Gastrocnemius medialis (tissue), 4 donors: ENCODE data around the gene HIPK2.

ENCODE experiments used
- POLR2A ChIP-seq, 2 donors: fragments of 450-650 bp; IDR thresholded peaks; one replicate each; pipeline ENCODE4 v1.6.1; 2017; ENCODE audit warnings: antibody characterized with exemption in 2 of 2, mild to moderate bottlenecking in 2 of 2, moderate library complexity in 2 of 2
- TF ChIP-seq, protein P1 (sequence below), 5 experiments: fragments of 450-650 bp in 3 of 5; fragments of 200-600 bp in 2 of 5; sonication (generic) in 2 of 5; IDR thresholded peaks in 4 of 5; conservative IDR thresholded peaks in 1 of 5; 1 replicate in 4 of 5; 2 replicates in 1 of 5; pipeline ENCODE4 v1.5.1; 2016 to 2019; ENCODE audit warnings: antibody characterized with exemption in 5 of 5, mild to moderate bottlenecking in 3 of 5, moderate library complexity in 3 of 5

DNA sequence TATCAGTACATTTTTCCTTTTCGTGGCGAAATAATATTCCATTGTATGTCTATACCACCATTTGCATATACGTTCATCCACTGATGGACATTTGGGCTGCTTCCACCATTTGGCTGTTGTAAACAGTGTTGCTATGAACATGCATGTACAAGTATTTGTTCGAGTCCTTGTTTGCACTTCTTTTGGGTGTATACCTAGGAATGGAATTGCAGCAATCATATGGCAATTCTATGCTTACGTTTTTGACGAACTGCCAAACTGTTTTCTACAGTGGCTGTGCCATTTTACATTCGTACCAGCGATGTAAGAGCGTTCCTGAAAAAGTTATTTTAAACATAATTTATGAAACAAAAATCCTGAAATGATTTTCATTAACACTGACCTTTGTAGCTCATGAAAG lies 79.5 kb downstream of the HIPK2 start:
- TF ChIP-seq, protein P1, sequence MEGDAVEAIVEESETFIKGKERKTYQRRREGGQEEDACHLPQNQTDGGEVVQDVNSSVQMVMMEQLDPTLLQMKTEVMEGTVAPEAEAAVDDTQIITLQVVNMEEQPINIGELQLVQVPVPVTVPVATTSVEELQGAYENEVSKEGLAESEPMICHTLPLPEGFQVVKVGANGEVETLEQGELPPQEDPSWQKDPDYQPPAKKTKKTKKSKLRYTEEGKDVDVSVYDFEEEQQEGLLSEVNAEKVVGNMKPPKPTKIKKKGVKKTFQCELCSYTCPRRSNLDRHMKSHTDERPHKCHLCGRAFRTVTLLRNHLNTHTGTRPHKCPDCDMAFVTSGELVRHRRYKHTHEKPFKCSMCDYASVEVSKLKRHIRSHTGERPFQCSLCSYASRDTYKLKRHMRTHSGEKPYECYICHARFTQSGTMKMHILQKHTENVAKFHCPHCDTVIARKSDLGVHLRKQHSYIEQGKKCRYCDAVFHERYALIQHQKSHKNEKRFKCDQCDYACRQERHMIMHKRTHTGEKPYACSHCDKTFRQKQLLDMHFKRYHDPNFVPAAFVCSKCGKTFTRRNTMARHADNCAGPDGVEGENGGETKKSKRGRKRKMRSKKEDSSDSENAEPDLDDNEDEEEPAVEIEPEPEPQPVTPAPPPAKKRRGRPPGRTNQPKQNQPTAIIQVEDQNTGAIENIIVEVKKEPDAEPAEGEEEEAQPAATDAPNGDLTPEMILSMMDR (IDR thresholded peaks at IDR 0.05 in 4 of 5, conservative IDR thresholded peaks at IDR 0.05 in 1 of 5): no peak
- no peak for TF ChIP-seq POLR2A (IDR thresholded peaks at IDR 0.05)
